HG02970 (cell line): ENCODE measurements around the gene DMAC2.
"Not testable (repeated sequence)": the region's sequence is repeated elsewhere in the genome, so short reads cannot be mapped to it uniquely, and the experiment has no call there.

Source experiments
- ATAC-seq: cut with Tn5 transposase; IDR thresholded peaks from one replicate; pipeline ENCODE4 v1.9.1; 2021; ENCODE audit warnings: mild to moderate bottlenecking, moderate library complexity, moderate number of reproducible peaks; ENCODE audit not compliant: unreplicated experiment, low FRiP score

Gene DMAC2

GRCh38 chr19:41424335-41425173 is 15.2 kb downstream of the DMAC2 start:
- no peak for ATAC-seq

DNA sequence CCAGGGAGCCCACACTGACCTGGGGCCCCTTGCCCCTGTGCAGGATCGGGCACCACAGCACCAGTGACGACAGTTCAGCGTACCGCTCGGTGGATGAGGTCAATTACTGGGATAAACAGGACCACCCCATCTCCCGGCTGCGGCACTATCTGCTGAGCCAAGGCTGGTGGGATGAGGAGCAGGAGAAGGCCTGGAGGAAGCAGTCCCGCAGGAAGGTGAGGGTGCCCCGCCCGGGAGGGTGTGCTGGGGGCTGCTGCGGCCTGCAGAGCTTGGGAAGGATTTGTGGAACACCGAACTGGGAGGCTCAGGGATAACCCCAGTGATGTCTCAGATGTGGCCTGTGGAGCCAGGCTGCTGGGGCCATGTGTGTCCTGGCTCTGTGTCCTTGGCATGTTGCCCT is 16.8 kb downstream of the DMAC2 start:
- ATAC-seq: no peak

DNA sequence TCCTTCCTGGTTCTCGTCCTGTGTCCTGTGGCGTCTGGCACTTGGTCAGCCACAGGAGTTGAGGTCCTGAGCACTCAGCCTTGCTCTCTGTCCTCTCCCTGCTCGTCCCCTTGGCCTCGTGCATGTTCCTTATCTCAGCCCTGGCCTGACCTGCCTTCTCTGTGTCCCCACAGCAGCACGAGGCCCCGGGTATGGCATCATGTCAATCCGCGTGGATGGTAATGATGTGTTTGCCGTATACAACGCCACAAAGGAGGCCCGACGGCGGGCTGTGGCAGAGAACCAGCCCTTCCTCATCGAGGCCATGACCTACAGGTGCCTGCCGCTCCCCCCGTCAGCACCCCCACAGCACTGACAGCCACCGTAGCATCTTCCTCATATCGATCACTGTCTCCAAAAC is 17.3 kb downstream of the DMAC2 start:
- ATAC-seq: no peak

GRCh38 chr19:41421973-41422372 is 17.7 kb downstream of the DMAC2 start:
- no peak for ATAC-seq

- no peak for ATAC-seq
Measured at GRCh38 chr19:41421314-41421713, 18.4 kb downstream of the DMAC2 start.

GRCh38 chr19:41420101-41420880 is 19.4 kb downstream of the DMAC2 start:
- no peak for ATAC-seq

DNA sequence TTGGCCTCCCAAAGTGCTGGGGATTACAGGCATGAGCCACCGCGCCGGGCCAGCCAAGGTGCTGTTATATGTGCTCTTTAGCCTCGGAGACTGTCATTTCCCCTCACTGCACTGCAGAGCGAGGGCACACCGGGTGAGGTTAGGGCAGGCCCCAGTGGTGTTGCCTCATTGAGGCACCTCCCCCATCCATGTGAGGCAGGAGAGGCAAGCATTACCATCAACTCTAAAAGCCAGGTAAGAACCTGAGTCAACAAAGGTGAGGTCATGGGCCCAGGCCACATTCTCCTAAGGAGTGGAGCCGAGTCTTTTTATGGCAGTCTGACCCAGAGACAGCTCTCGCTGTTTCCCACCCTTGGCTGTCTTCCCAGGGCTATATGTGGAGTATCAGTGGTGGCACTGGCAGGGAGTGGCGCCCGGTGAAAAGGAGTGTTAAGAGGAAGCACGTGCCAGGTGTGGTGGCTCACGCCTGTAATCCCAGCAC is 23.5 kb downstream of the DMAC2 start:
- no peak for ATAC-seq

GRCh38 chr19:41415154-41415571 is 24.5 kb downstream of the DMAC2 start:
- no peak for ATAC-seq

- ATAC-seq: no peak
Measured at GRCh38 chr19:41414461-41414860, 25.3 kb downstream of the DMAC2 start.

DNA sequence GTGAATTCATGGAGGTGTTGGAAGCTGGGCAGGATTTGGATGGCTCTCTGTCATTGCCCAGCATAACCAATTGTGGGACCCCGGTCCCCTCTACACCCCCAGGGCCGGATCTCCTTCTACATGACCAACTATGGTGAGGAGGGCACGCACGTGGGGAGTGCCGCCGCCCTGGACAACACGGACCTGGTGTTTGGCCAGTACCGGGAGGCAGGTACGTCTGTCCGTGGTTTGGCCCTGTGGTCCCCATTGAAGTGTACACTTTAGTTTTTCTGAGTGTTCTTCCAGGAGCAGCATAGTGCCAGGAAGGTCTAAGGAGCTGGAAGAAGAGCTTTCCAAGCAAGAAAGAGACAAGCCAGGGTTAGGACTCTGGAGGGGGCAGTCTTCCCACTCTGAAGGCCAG is 25.8 kb downstream of the DMAC2 start:
- no peak for ATAC-seq

- no peak for ATAC-seq
Measured at GRCh38 chr19:41412953-41413352, 26.8 kb downstream of the DMAC2 start.

- ATAC-seq: no peak
Measured at GRCh38 chr19:41411968-41412265, 27.8 kb downstream of the DMAC2 start.

DNA sequence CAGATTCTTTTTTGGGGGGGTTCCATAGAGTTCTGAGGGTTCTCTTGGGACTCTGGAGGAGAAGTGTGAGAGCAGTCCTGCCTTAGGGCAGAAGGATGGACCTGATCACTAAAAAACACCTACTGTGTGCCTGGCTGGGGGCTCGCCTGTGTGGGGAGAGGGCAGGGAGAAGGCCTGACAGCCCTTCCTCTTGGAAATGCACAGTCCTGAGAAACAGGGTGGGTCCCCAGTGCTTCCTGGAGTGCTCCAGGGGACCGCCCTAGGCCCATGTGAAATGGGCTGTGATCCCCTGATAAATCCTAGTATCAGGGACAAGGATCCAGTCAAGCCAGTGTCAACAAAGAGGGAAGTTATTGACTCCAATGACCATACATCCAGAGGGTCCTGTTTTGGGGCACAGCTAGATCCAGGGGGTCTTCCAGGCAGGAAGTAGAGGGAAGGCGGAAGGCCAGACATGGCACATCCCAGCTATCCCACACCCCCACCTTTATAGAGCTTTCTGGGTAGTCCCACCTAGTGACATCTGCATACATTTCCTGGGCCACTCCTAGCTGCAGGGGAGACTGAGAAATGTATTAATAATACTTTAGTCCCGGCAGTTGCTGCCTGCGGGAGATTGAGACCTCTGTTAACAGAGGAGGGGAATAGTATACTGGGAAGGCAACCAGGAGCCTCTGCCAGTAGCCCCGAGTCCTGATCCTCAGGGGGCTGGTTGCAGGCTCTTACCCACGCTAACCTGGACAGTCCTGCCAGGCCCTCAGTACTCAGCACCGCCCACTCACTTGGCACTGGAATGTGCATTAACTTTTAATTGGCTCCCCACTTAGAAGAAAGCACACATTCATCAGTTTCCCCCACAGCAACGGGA is 28.4 kb downstream of the DMAC2 start:
- ATAC-seq: no peak

- ATAC-seq: no peak
Measured at GRCh38 chr19:41410336-41411054, 29.2 kb downstream of the DMAC2 start.

- ATAC-seq: no peak
Measured at GRCh38 chr19:41409288-41409687, 30.4 kb downstream of the DMAC2 start.

GRCh38 chr19:41408846-41409245 is 30.9 kb downstream of the DMAC2 start:
- not testable (repeated sequence) for ATAC-seq

GRCh38 chr19:41408256-41408655 is 31.5 kb downstream of the DMAC2 start:
- no peak for ATAC-seq

DNA sequence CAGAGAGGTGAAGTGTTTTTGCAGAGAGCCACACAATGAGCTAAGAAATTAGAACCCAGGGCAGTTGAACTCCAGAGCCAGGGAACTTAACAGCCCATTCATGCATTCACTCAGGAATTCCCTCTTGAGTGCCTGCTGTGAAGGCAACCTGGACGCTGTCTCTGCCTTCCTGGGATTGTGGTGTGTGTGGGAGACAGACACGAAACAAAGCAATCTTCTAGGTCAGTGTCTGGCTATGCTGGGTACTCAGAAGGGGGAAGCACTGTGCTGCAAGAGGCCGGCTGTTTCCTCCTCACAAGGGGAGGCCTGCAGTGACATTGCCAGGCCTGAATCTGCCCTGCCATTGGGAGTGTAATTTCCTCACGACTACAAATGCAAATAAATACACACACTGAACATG is 32.4 kb downstream of the DMAC2 start:
- ATAC-seq: no peak

DNA sequence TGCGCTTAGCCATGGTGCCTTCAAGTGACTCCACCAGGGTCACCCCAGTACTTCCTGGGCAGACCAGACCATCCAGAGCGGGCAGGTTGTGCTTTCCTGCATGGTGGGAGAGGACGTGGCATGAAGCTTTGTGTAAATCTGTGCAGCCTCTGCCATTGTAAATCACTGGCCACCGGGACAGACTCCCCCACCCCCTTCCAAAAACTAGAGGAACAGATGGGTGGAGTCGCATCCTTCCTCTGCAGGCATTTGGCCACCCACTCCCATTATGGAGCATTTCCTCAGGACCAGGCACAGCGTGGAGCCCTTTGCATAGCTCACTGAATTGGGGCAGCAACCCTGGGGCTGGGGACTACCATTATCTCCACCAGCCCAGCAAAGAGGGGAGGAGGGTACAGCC is 33.9 kb downstream of the DMAC2 start:
- ATAC-seq: no peak
